Right lobe of liver (tissue), 5 donors: ENCODE results near the gene IL4I1. TPM values are rescaled to one million over a fixed set of nuclear protein-coding genes. Genes with fewer than 3 reads are reported as not detected.

Experiments used
- microRNA-seq, 2 donors: library from miRNA; unstranded; fragments of <30 nt; microRNA quantifications; one replicate each; pipeline ENCODE4, GENCODE V29; 2019 to 2020
- small RNA-seq, 2 experiments: library from RNA; depleted of rRNA; stranded (forward); fragments of <200 nt; gene quantifications; one replicate each; pipeline ENCODE3, GENCODE V24; 2016
- total RNA-seq, 6 experiments: library from RNA; depleted of rRNA in 2 of 6; stranded (reverse); fragments of >200 nt in 2 of 6; fragmentation: NEBNext Ultra II Directional in 3 of 6; extraction: Animal tissue kit (Norgen Biotek cat#: 25700) in 3 of 6; gene quantifications; one replicate each; pipeline versions ENCODE4 v1.1.0 to v1.2.4, GENCODE V29; 2016 to 2023
- donor health status: DM: no; HTN: no; CAD: no.
- donor health status: DM: no; HTN: no; CAD: no.
- donor health status: DM: no; HTN: yes; CAD: no.
- donor health status: DM: no; HTN: yes; CAD: no.

The IL4I1 gene
- total RNA-seq, 6 experiments from 2014 or later, result 0.56 to 4.2 (median 1.0) TPM; not detected in 3

Small RNA genes lying within 50 kb of the gene (microRNA-seq; reads per million reads assigned to microRNA genes)
- gene MIR4749, result 1.4 to 3.9 reads per million in 2 donors
- 1.2 to 2.6 reads per million in 2 donors for gene MIR4750

Small RNA genes lying within 50 kb of the gene (small RNA-seq; reads per million reads assigned to genes)
- 0 reads per million in 2 experiments for gene MIR4749

Other genes with a start within 250 kb of the IL4I1 start
- 10 to 100 TPM; 29.6 to 41.8 (median 35.3) TPM for gene IRF3, start 231.0 kb downstream of the IL4I1 start, total RNA-seq
- 10 to 100 TPM in 4 of 6 experiments, 1 to 10 TPM in 2; 4.5 to 11.6 (median 10.5) TPM for gene BCL2L12, start 231.0 kb downstream of the IL4I1 start, total RNA-seq
- 10 to 100 TPM; 25.3 to 63.2 (median 39.9) TPM for gene PRMT1, start 219.6 kb downstream of the IL4I1 start, total RNA-seq
- under 1 TPM; 0.19 to 0.70 (median 0.51) TPM for gene ADM5, start 207.3 kb downstream of the IL4I1 start, total RNA-seq
- 1 to 10 TPM in 3 of 6 experiments, under 1 TPM in 3; 0.43 to 6.7 (median 0.97) TPM for gene CPT1C, start 205.8 kb downstream of the IL4I1 start, total RNA-seq
- gene TSKS, start 133.6 kb downstream of the IL4I1 start, total RNA-seq, result not detected
- gene AP2A1, start 129.9 kb downstream of the IL4I1 start, total RNA-seq, result 100 to 1,000 TPM in 1 of 6 experiments, 10 to 100 TPM in 5; 38.7 to 103 (median 49.8) TPM
- 10 to 100 TPM in 1 of 6 experiments, 1 to 10 TPM in 5; 3.7 to 10.7 (median 6.3) TPM for gene FUZ, start 83.6 kb downstream of the IL4I1 start, total RNA-seq
- gene MED25, start 78.6 kb downstream of the IL4I1 start, total RNA-seq, result 10 to 100 TPM in 5 of 6 experiments, 1 to 10 TPM in 1; 9.9 to 16.3 (median 11.8) TPM
- gene PTOV1, start 45.7 kb downstream of the IL4I1 start, total RNA-seq, result 10 to 100 TPM; 44.4 to 93.0 (median 69.6) TPM
- gene PNKP, start 29.3 kb downstream of the IL4I1 start, total RNA-seq, result 10 to 100 TPM; 21.0 to 37.5 (median 27.9) TPM
- 10 to 100 TPM; 18.2 to 27.0 (median 22.4) TPM for gene AKT1S1, start 19.5 kb downstream of the IL4I1 start, total RNA-seq
- gene TBC1D17, start 19.2 kb downstream of the IL4I1 start, total RNA-seq, result 10 to 100 TPM; 12.6 to 38.1 (median 27.8) TPM
- 1,000 to 10,000 TPM in 1 of 6 experiments, 100 to 1,000 TPM in 5; 475 to 1,724 (median 619) TPM for gene ATF5, start 32.3 kb upstream of the IL4I1 start, total RNA-seq
- gene NUP62, start 32.6 kb upstream of the IL4I1 start, total RNA-seq, result 10 to 100 TPM in 5 of 6 experiments, 1 to 10 TPM in 1; 9.3 to 55.5 (median 32.6) TPM
- gene SIGLEC11, start 64.3 kb upstream of the IL4I1 start, total RNA-seq, result 1 to 10 TPM in 5 of 6 experiments, under 1 TPM in 1; 0.74 to 3.0 (median 1.7) TPM
- 10 to 100 TPM; 29.6 to 44.2 (median 33.0) TPM for gene VRK3, start 128.5 kb upstream of the IL4I1 start, total RNA-seq
- 1 to 10 TPM; 3.1 to 6.0 (median 3.6) TPM for gene ZNF473, start 129.1 kb upstream of the IL4I1 start, total RNA-seq